Adipocyte (in vitro differentiated cells): ENCODE measurements around the gene VWDE.

Experiments used
- DNase-seq: peaks from one replicate; pipeline ENCODE4 v3.0.0-alpha.2; 2015; ENCODE audit warnings: low read depth
- H3K27me3 ChIP-seq: replicated peaks from 2 replicates; pipeline ENCODE4 v1.7.0; 2013; ENCODE audit warnings: mild to moderate bottlenecking, low read length, moderate library complexity; ENCODE audit not compliant: control insufficient read depth, insufficient read depth
- H3K36me3 ChIP-seq: 2 replicates; pipeline ENCODE4 v1.7.0; 2013; ENCODE audit warnings: low read length, mild to moderate bottlenecking, moderate library complexity; ENCODE audit not compliant: control insufficient read depth, insufficient read depth, severe bottlenecking
- H3K4me1 ChIP-seq: 2 replicates; pipeline ENCODE4 v1.7.0; 2013; ENCODE audit warnings: mild to moderate bottlenecking, low read length, moderate library complexity; ENCODE audit not compliant: control insufficient read depth, insufficient read depth
- H3K4me3 ChIP-seq: 2 replicates; pipeline ENCODE4 v1.7.0; 2013; ENCODE audit warnings: mild to moderate bottlenecking, low read length, moderate library complexity
- H3K9ac ChIP-seq: 2 replicates; pipeline ENCODE4 v1.7.0; 2013; ENCODE audit warnings: mild to moderate bottlenecking, low read length, moderate library complexity
- H3K9me3 ChIP-seq: 2 replicates; pipeline ENCODE4 v1.7.0; 2013; ENCODE audit warnings: mild to moderate bottlenecking, low read length, moderate library complexity; ENCODE audit not compliant: control insufficient read depth

The VWDE gene

GRCh38 chr7:12287901-12288300 is 115.8 kb downstream of the VWDE start:
- Histone ChIP-seq H3K9ac (no peak overlapping the region), H3K4me1 (no peaks in the 10 kb centered on the region), H3K9me3 (peaks cover 13% of the 10 kb centered on the region), H3K27me3 (no peaks in the 10 kb centered on the region), H3K4me3 (no peak overlapping the region), H3K36me3 (no peaks in the 10 kb centered on the region)
- peak; percentile 0 for DNase-seq

DNA sequence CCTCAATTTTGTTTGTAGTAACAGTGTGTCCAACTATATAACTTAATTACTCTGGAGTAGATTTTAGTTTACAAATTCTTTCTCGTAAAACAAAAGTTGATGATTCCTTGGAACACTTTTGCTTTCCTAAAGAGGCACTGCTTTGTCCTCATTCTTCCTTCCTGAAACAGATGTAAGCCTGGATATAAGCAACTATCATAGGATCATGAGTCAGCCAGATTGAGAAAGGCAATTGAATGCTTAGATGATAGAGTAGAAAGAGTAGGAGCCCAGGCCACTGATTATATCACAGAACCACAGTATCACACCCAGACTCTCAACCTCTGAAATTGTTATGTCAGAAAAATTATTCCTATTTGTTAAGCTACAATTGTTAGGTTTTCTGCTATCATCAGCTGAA is 122.6 kb downstream of the VWDE start:
- Histone ChIP-seq H3K9ac (no peak overlapping the region), H3K4me1 (no peaks in the 10 kb centered on the region), H3K9me3 (peaks cover 5% of the 10 kb centered on the region), H3K4me3 (no peak overlapping the region), H3K27me3 (no peaks in the 10 kb centered on the region), H3K36me3 (no peaks in the 10 kb centered on the region)
- DNase-seq, result peak; percentile 44
